Liver (tissue), 9 donors: ENCODE measurements around the gene DNAAF8. TPM values are rescaled to one million over a fixed set of nuclear protein-coding genes. Genes with fewer than 3 reads are reported as not detected.

Experiments
- DNase-seq: peaks from one replicate; pipeline ENCODE4 v3.0.0-alpha.2; 2017; ENCODE audit warnings: low spot score
- H3K27ac ChIP-seq, 2 donors: one replicate each; pipeline ENCODE4 v1.7.0; 2013; ENCODE audit warnings: inconsistent platforms in 2 of 2, low read length in 2 of 2, control low read depth in 1 of 2, low read depth in 1 of 2, mild to moderate bottlenecking in 1 of 2
- H3K27me3 ChIP-seq, 4 donors: one replicate each; pipeline versions ENCODE4 v1.6.1 to v1.7.0; 2013; ENCODE audit warnings: low read length in 3 of 4, inconsistent platforms in 1 of 4, mild to moderate bottlenecking in 1 of 4, moderate library complexity in 1 of 4; ENCODE audit not compliant: control insufficient read depth in 4 of 4, insufficient read depth in 4 of 4
- H3K36me3 ChIP-seq, 4 donors: one replicate each; pipeline versions ENCODE4 v1.6.1 to v1.7.0; 2013; ENCODE audit warnings: low read length in 3 of 4, mild to moderate bottlenecking in 3 of 4, low read depth in 1 of 4, moderate library complexity in 1 of 4; ENCODE audit not compliant: control insufficient read depth in 4 of 4, insufficient read depth in 3 of 4
- H3K4me1 ChIP-seq, 4 donors: one replicate each; pipeline versions ENCODE4 v1.6.1 to v1.7.0; 2013; ENCODE audit warnings: low read length in 3 of 4, mild to moderate bottlenecking in 3 of 4, moderate library complexity in 1 of 4; ENCODE audit not compliant: control insufficient read depth in 4 of 4, insufficient read depth in 4 of 4
- H3K4me3 ChIP-seq, 3 donors: one replicate each; pipeline versions ENCODE4 v1.6.1 to v1.7.0; 2013; ENCODE audit warnings: low read length in 3 of 3, control low read depth in 1 of 3, low read depth in 1 of 3, mild to moderate bottlenecking in 1 of 3
- H3K9ac ChIP-seq, 2 donors: one replicate each; pipeline ENCODE4 v1.7.0; 2013; ENCODE audit warnings: low read length in 2 of 2, mild to moderate bottlenecking in 2 of 2, moderate library complexity in 2 of 2, control low read depth in 1 of 2, low read depth in 1 of 2
- H3K9me3 ChIP-seq, 4 donors: one replicate each; pipeline versions ENCODE4 v1.6.1 to v1.7.0; 2013; ENCODE audit warnings: low read length in 3 of 4; ENCODE audit not compliant: control insufficient read depth in 4 of 4
- EGR1 ChIP-seq, 2 donors: IDR thresholded peaks; 2 replicates each; pipeline ENCODE4 v1.6.1; 2016 to 2018; ENCODE audit warnings: antibody characterized with exemption in 2 of 2, low read depth in 2 of 2
- FOXA1 ChIP-seq: IDR thresholded peaks from 2 replicates; pipeline ENCODE4 v1.6.1; 2016; ENCODE audit warnings: antibody characterized with exemption
- FOXA2 ChIP-seq: IDR thresholded peaks from 2 replicates; pipeline ENCODE4 v1.6.1; 2016; ENCODE audit warnings: antibody characterized with exemption
- GABPA ChIP-seq, 2 donors: IDR thresholded peaks in 1 of 2; conservative IDR thresholded peaks in 1 of 2; 2 replicates each; pipeline ENCODE4 v1.6.1; 2016; ENCODE audit warnings: antibody characterized with exemption in 2 of 2, mild to moderate bottlenecking in 1 of 2, moderate library complexity in 1 of 2
- HNF4A ChIP-seq, 2 donors: conservative IDR thresholded peaks; 2 replicates each; pipeline ENCODE4 v1.6.1; 2016; ENCODE audit warnings: antibody characterized with exemption in 2 of 2, mild to moderate bottlenecking in 2 of 2
- HNF4G ChIP-seq: IDR thresholded peaks from 2 replicates; pipeline ENCODE4 v1.6.1; 2016; ENCODE audit warnings: antibody characterized with exemption
- JUND ChIP-seq, 2 donors: IDR thresholded peaks; 2 replicates each; pipeline ENCODE4 v1.6.1; 2016; ENCODE audit warnings: antibody characterized with exemption in 2 of 2
- NR2F2 ChIP-seq: IDR thresholded peaks from 2 replicates; pipeline ENCODE4 v1.6.1; 2016; ENCODE audit warnings: antibody characterized with exemption
- SP1 ChIP-seq: IDR thresholded peaks from 2 replicates; pipeline ENCODE4 v1.6.1; 2018; ENCODE audit warnings: antibody characterized with exemption, mild to moderate bottlenecking
- YY1 ChIP-seq: IDR thresholded peaks from 2 replicates; pipeline ENCODE4 v1.6.1; 2016; ENCODE audit warnings: antibody characterized with exemption, mild to moderate bottlenecking
- WGBS: extraction: QIAGEN DNeasy Blood & Tissue Kit; methylation state at CpG from one replicate; pipeline ENCODE4 v1.1.7; 2013; 5-methylcytosine and 5-hydroxymethylcytosine counted together
- polyA plus RNA-seq, 2 donors: library from polyadenylated mRNA; stranded (reverse) in 1 of 2; unstranded in 1 of 2; fragments of 200-250 nt in 1 of 2; fragments of >200 nt in 1 of 2; fragmentation: Nextera tagmentation in 1 of 2; extraction: Ambion mirVana in 1 of 2; gene quantifications; one replicate each; pipeline versions ENCODE4 v1.2.1 to v1.2.3, GENCODE V29; 2013 to 2015
- total RNA-seq, 2 donors: library from RNA; depleted of rRNA; stranded (reverse); fragments of >200 nt; gene quantifications; one replicate each; pipeline ENCODE4 v1.2.3, GENCODE V29; 2014
- TF ChIP-seq, protein P1 (sequence below): IDR thresholded peaks from 2 replicates; pipeline ENCODE4 v1.6.1; 2016; ENCODE audit warnings: antibody characterized with exemption
- TF ChIP-seq, protein P2 (sequence below): IDR thresholded peaks from 2 replicates; pipeline ENCODE4 v1.6.1; 2016; ENCODE audit warnings: antibody characterized with exemption, mild to moderate bottlenecking
- TF ChIP-seq, protein P3 (sequence below): IDR thresholded peaks from 2 replicates; pipeline ENCODE4 v1.6.1; 2016; ENCODE audit warnings: antibody characterized with exemption
- TF ChIP-seq, protein P4 (sequence below): IDR thresholded peaks from 2 replicates; pipeline ENCODE4 v1.6.1; 2016; ENCODE audit warnings: antibody characterized with exemption
- TF ChIP-seq, protein P5 (sequence below): fragments of 150-350 bp; IDR thresholded peaks from 2 replicates; pipeline ENCODE4 v1.5.1; 2017; ENCODE audit warnings: improper control_type of control experiment, low read depth, low read length; ENCODE audit not compliant: missing input control
- donor health status: healthy.
- donor health status: healthy.
- donor health status: healthy.
- donor health status: healthy.
- donor health status: healthy.

DNAAF8 gene
- total and polyA plus RNA-seq, 4 donors, result 0.33 to 0.75 (median 0.56) TPM

DNA sequence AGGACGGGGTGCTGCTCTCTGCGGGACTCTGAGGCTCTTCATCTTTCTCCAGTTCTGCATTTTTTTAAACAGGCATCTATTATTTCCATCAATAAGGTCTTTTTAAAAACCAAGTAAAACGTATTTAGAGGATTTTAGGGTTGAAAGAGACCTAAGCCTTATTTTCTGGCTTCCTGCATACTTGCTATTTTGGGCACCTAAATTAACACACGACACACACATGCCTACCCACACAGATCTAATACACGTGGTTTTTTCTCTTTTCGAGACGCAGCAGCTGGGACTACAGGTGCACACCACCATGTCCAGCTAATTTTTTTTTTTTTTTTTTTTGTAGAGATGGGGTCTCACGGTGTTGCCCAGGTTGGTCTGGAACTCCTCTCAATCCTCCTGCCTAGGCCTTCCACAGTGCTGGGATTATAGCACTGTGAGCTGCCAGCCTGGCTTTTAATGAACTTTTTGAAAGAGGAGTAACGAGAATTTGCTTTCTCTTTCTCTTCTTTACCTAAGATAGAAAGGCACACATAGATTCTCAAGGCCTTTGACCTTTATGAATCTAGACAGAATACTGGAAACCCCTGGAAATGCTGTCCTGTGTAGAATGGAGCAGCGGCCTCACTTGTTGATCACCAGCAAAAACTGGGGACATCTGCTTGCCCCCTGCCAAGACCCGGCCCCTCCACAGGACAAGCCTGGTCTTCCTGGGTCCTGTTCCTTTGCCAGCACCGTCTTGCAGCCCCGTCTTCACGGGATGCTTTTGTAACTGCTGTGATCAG is 13.8 kb downstream of the DNAAF8 start:
- Histone ChIP-seq H3K9me3 (no peaks in the 10 kb centered on the region), H3K27ac (no peak overlapping the region), H3K9ac (no peak overlapping the region), H3K36me3 (peaks cover 12 to 29% (median 14%) of the 10 kb centered on the region in 4 donors), H3K4me3 (no peak overlapping the region), H3K27me3 (no peaks in the 10 kb centered on the region), H3K4me1 (peaks cover 0 to 5% (median 3%) of the 10 kb centered on the region in 4 donors)
- DNase-seq, result no peak
- WGBS, result 81% methylated on average over 14 of the region's 14 CpGs
- TF ChIP-seq GABPA (IDR thresholded peaks at IDR 0.05 in 1 of 2, conservative IDR thresholded peaks at IDR 0.05 in 1 of 2), result no peak
- TF ChIP-seq, protein P1, sequence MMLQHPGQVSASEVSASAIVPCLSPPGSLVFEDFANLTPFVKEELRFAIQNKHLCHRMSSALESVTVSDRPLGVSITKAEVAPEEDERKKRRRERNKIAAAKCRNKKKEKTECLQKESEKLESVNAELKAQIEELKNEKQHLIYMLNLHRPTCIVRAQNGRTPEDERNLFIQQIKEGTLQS, result no peak
- no peak for TF ChIP-seq YY1
- no peak for TF ChIP-seq SP1
- TF ChIP-seq, protein P2, sequence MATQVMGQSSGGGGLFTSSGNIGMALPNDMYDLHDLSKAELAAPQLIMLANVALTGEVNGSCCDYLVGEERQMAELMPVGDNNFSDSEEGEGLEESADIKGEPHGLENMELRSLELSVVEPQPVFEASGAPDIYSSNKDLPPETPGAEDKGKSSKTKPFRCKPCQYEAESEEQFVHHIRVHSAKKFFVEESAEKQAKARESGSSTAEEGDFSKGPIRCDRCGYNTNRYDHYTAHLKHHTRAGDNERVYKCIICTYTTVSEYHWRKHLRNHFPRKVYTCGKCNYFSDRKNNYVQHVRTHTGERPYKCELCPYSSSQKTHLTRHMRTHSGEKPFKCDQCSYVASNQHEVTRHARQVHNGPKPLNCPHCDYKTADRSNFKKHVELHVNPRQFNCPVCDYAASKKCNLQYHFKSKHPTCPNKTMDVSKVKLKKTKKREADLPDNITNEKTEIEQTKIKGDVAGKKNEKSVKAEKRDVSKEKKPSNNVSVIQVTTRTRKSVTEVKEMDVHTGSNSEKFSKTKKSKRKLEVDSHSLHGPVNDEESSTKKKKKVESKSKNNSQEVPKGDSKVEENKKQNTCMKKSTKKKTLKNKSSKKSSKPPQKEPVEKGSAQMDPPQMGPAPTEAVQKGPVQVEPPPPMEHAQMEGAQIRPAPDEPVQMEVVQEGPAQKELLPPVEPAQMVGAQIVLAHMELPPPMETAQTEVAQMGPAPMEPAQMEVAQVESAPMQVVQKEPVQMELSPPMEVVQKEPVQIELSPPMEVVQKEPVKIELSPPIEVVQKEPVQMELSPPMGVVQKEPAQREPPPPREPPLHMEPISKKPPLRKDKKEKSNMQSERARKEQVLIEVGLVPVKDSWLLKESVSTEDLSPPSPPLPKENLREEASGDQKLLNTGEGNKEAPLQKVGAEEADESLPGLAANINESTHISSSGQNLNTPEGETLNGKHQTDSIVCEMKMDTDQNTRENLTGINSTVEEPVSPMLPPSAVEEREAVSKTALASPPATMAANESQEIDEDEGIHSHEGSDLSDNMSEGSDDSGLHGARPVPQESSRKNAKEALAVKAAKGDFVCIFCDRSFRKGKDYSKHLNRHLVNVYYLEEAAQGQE, result no peak
- TF ChIP-seq, protein P3, sequence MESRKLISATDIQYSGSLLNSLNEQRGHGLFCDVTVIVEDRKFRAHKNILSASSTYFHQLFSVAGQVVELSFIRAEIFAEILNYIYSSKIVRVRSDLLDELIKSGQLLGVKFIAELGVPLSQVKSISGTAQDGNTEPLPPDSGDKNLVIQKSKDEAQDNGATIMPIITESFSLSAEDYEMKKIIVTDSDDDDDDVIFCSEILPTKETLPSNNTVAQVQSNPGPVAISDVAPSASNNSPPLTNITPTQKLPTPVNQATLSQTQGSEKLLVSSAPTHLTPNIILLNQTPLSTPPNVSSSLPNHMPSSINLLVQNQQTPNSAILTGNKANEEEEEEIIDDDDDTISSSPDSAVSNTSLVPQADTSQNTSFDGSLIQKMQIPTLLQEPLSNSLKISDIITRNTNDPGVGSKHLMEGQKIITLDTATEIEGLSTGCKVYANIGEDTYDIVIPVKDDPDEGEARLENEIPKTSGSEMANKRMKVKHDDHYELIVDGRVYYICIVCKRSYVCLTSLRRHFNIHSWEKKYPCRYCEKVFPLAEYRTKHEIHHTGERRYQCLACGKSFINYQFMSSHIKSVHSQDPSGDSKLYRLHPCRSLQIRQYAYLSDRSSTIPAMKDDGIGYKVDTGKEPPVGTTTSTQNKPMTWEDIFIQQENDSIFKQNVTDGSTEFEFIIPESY, result no peak
- no peak for TF ChIP-seq NR2F2
- TF ChIP-seq, protein P4, sequence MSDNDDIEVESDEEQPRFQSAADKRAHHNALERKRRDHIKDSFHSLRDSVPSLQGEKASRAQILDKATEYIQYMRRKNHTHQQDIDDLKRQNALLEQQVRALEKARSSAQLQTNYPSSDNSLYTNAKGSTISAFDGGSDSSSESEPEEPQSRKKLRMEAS, result no peak
- TF ChIP-seq FOXA2, result no peak
- TF ChIP-seq FOXA1, result no peak
- no peak for TF ChIP-seq JUND (IDR thresholded peaks at IDR 0.05)
- TF ChIP-seq, protein P5, sequence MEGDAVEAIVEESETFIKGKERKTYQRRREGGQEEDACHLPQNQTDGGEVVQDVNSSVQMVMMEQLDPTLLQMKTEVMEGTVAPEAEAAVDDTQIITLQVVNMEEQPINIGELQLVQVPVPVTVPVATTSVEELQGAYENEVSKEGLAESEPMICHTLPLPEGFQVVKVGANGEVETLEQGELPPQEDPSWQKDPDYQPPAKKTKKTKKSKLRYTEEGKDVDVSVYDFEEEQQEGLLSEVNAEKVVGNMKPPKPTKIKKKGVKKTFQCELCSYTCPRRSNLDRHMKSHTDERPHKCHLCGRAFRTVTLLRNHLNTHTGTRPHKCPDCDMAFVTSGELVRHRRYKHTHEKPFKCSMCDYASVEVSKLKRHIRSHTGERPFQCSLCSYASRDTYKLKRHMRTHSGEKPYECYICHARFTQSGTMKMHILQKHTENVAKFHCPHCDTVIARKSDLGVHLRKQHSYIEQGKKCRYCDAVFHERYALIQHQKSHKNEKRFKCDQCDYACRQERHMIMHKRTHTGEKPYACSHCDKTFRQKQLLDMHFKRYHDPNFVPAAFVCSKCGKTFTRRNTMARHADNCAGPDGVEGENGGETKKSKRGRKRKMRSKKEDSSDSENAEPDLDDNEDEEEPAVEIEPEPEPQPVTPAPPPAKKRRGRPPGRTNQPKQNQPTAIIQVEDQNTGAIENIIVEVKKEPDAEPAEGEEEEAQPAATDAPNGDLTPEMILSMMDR, result no peak
- no peak for TF ChIP-seq HNF4A (conservative IDR thresholded peaks at IDR 0.05)
- TF ChIP-seq HNF4G, result no peak
- no peak for TF ChIP-seq EGR1 (IDR thresholded peaks at IDR 0.05; ENCODE audit: low read depth in 2 of 2)
